B cell (primary cell): ENCODE data around the gene IQGAP1.

Experiments used
- CTCF ChIP-seq: fragments of 200-600 bp; IDR thresholded peaks from one replicate; pipeline ENCODE4 v1.8.0; 2022; ENCODE audit warnings: antibody characterized with exemption, mild to moderate bottlenecking
- EZH2 ChIP-seq: IDR thresholded peaks from 2 replicates; pipeline ENCODE4 v1.6.1; 2012; ENCODE audit warnings: borderline replicate concordance, low read depth, mild to moderate bottlenecking, moderate library complexity, low read length; ENCODE audit not compliant: insufficient read depth, poor library complexity, severe bottlenecking

DNA sequence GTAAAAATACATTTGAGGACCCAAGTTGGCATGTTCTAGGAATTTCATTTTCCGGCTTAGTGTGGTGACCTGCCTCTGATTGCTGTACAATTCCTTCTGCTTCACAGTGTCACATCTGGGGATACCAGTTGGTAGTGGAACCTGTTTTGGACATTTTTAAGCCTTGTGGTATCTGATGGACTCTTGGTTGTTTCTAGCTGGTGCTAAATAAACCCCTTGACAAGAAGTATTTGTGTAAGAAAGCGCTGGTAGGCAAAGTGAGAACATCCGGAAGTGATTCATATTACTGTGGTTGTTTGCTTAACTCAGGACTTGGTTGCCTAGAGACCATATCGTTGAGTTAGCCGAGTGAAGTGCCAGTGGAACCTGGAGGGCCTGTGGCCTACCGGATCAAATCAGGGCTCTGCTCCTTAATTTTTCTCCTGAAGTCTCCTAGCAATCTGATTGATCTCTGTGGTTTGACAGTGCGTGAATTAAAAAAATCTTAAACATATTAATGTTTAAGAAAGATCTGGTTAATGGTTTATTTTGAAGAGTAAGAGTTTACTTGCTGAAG, 12.8 kb downstream of the IQGAP1 start:
- TF ChIP-seq CTCF (no peak), EZH2 (no peak)
